ENCODE measurements around the gene ARHGAP12. TPM values are rescaled to one million over a fixed set of nuclear protein-coding genes. Genes with fewer than 3 reads are reported as not detected.
"Not testable (repeated sequence)": the region's sequence is repeated elsewhere in the genome, so short reads cannot be mapped to it uniquely, and the experiment has no call there.

Gene ARHGAP12
- total RNA-seq, 3 donors from 2014 or later = 40.0 to 102 (median 60.0) TPM

DNA sequence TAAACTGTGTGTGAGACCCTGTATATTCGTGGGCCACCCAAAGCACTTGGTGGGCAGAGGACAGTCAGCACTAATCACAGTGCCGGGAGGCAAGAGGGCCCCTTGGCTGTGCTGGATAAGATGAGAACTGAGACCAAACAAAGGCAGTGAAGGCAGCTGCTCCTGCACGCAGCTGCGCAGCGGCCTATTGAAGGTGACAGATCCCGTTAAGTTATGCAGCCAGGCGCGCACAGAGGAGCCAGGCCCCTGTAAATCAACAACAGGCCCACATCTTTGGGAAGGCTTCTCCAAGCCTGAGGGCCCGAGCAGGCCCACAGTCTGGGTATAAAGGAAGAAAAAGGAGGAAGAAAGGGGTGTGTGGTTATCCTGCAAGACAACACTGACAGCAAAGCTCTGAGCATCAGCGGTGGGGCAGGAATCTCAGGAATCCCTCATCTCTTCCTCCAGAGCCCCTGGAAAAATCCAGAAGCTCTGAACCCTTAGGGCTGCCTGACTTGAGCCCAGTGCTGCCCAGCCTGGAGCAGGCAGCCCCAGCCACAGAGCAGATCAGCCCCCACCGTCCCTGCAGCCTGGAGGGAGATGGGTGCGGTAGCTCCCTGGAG lies 154.2 kb downstream of the ARHGAP12 start:
- Histone ChIP-seq H3K4me1 (no peaks in the 10 kb centered on the region), H3K4me3 (no peak overlapping the region), H3K36me3 (no peaks in the 10 kb centered on the region), H3K9me3 (peaks cover 0 to 4% of the 10 kb centered on the region in 2 donors), H3K27ac (no peak overlapping the region), H3K27me3 (no peaks in the 10 kb centered on the region)
- no peak for DNase-seq (ENCODE audit: low spot score in 2 of 2)
- intact Hi-C loops (cut with DNase I; ENCODE audit: low total_unique reads) = no loop called here
- TF ChIP-seq, protein P1, sequence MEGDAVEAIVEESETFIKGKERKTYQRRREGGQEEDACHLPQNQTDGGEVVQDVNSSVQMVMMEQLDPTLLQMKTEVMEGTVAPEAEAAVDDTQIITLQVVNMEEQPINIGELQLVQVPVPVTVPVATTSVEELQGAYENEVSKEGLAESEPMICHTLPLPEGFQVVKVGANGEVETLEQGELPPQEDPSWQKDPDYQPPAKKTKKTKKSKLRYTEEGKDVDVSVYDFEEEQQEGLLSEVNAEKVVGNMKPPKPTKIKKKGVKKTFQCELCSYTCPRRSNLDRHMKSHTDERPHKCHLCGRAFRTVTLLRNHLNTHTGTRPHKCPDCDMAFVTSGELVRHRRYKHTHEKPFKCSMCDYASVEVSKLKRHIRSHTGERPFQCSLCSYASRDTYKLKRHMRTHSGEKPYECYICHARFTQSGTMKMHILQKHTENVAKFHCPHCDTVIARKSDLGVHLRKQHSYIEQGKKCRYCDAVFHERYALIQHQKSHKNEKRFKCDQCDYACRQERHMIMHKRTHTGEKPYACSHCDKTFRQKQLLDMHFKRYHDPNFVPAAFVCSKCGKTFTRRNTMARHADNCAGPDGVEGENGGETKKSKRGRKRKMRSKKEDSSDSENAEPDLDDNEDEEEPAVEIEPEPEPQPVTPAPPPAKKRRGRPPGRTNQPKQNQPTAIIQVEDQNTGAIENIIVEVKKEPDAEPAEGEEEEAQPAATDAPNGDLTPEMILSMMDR (IDR thresholded peaks at IDR 0.05) = no peak
- TF ChIP-seq POLR2A (IDR thresholded peaks at IDR 0.05) (no peak), POLR2AphosphoS5 (IDR thresholded peaks at IDR 0.05) (no peak)

DNA sequence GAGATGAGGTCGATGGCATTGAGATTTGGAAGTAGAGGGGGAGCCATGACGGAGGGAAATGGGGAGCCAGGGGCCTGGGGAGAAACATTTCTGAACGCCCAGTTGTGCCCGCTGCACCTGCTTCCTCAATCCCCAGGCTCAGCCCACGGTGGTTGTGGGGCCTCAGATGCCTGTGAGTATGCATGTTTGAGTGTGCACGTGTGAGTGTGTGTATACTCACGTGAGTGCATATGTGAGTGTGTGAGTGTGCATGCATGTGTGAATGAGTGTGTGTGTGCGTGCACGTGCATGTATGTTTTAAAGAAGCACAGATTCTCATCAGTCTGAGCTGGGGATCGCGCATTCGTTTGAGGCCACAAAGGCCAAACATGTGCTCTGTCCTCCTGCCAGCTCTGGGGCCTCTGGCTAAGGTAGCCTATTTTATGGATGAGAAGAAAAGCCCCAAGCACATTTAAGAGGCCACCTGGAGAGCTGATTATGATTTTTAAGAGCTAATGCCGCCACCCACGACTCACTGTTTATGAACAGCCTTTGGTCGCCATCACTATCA lies 154.8 kb downstream of the ARHGAP12 start:
- Histone ChIP-seq H3K36me3 (no peaks in the 10 kb centered on the region), H3K9me3 (peaks cover 0 to 4% of the 10 kb centered on the region in 2 donors), H3K27me3 (no peaks in the 10 kb centered on the region), H3K4me3 (no peak overlapping the region), H3K4me1 (no peaks in the 10 kb centered on the region), H3K27ac (no peak overlapping the region)
- TF ChIP-seq POLR2AphosphoS5 (IDR thresholded peaks at IDR 0.05) (no peak), POLR2A (IDR thresholded peaks at IDR 0.05) (no peak)
- TF ChIP-seq, protein P1 (IDR thresholded peaks at IDR 0.05) = no peak
- DNase-seq (ENCODE audit: low spot score in 2 of 2) = no peak
- intact Hi-C loops (cut with DNase I; ENCODE audit: low total_unique reads) = no loop called here

DNA sequence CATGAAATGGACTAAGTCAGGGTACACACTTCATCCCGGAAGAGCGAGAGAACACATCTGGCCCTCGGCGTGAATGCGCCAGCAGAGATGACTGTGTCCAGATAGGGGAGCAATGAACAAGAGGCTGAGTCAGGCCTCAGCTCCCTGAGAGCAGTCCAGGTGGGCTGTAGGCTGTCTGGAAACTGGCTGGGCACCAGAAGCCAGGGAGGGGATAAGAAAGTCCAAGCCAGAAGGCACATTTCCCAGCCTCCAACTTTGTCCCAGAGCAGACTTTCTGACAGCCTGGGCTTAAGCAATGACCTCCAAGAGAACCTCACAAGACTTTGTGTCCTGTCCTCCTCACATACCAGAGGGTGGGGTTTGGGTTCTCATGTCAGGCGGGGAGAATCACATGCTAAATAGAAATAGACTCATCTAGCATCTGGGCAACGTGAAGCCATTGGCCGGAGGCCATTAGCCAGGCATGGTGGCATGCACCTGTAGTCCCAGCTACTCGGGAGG lies 157.2 kb downstream of the ARHGAP12 start:
- intact Hi-C loops (cut with DNase I; ENCODE audit: low total_unique reads) = no loop called here
- H3K4me3 ChIP-seq = no peak overlapping the region
- H3K27me3 ChIP-seq = no peaks in the 10 kb centered on the region
- no peak for DNase-seq (ENCODE audit: low spot score in 2 of 2)
- TF ChIP-seq POLR2A (IDR thresholded peaks at IDR 0.05) = no peak
- H3K36me3 ChIP-seq = no peaks in the 10 kb centered on the region
- no peaks in the 10 kb centered on the region for H3K4me1 ChIP-seq
- peaks cover 0 to 4% of the 10 kb centered on the region in 2 donors for H3K9me3 ChIP-seq
- no peak overlapping the region for H3K27ac ChIP-seq

DNA sequence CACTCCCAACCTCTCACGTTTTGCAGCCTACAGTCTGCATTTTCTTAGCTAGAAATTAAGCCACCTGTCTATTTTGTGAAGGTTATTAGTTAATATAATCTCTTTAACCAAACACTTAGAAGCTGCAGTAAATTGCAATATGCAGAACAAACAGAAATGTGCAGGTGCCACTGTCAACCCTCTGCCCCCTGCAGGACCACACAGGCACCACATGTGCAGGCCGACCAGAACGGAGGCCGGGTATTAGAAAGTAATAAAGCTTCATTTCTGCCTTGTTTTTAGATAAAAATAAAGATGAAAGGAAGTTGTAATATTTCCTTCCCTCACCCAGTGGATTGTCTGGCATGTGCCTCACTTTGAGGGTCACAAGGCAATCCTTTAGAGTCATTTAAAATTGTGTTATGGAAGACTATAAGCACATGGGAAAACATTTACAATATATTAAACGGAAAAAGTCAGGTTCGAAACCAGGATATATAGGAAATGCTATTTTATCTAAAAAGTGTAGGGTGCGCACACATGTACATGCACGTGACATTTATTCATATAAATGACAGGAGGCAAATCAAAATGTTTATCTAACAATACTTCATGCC lies 158.2 kb downstream of the ARHGAP12 start:
- no peaks in the 10 kb centered on the region for H3K27me3 ChIP-seq
- no peak for DNase-seq (ENCODE audit: low spot score in 2 of 2)
- no peak overlapping the region for H3K27ac ChIP-seq
- H3K4me3 ChIP-seq = no peak overlapping the region
- H3K36me3 ChIP-seq = no peaks in the 10 kb centered on the region
- TF ChIP-seq, protein P1 (IDR thresholded peaks at IDR 0.05) = peak; percentile 53 to 70 (median 65)
- no peak for TF ChIP-seq POLR2A (IDR thresholded peaks at IDR 0.05)
- no peaks in the 10 kb centered on the region for H3K4me1 ChIP-seq
- H3K9me3 ChIP-seq = no peaks in the 10 kb centered on the region
- intact Hi-C loops (cut with DNase I; ENCODE audit: low total_unique reads) = no loop called here

DNA sequence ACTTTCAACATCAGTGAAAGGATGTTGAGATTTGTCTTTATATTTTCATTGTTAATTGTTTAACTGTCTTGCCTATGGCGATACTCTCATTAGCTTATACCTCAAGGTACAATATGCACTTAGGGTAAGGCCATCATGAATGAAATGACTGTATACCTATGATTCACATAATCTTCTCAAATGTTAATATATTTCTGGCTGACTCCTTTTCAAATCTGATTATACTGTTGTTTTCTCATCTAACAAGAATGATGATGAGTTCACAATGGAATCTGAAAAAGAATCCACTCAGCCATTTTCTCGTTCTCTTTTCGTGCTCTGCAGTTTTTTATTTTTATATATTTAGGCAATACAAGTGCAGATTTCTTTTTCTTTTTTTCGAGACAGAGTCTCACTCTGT lies 159.1 kb downstream of the ARHGAP12 start:
- Histone ChIP-seq H3K36me3 (no peaks in the 10 kb centered on the region), H3K27ac (no peak overlapping the region), H3K4me1 (no peaks in the 10 kb centered on the region), H3K4me3 (no peak overlapping the region), H3K9me3 (no peaks in the 10 kb centered on the region), H3K27me3 (no peaks in the 10 kb centered on the region)
- intact Hi-C loops (cut with DNase I; ENCODE audit: low total_unique reads) = no loop called here
- DNase-seq (ENCODE audit: low spot score in 2 of 2) = no peak
- TF ChIP-seq POLR2A (IDR thresholded peaks at IDR 0.05) = no peak
- no peak for TF ChIP-seq POLR2AphosphoS5 (IDR thresholded peaks at IDR 0.05)
- TF ChIP-seq, protein P1 (IDR thresholded peaks at IDR 0.05) = no peak

DNA sequence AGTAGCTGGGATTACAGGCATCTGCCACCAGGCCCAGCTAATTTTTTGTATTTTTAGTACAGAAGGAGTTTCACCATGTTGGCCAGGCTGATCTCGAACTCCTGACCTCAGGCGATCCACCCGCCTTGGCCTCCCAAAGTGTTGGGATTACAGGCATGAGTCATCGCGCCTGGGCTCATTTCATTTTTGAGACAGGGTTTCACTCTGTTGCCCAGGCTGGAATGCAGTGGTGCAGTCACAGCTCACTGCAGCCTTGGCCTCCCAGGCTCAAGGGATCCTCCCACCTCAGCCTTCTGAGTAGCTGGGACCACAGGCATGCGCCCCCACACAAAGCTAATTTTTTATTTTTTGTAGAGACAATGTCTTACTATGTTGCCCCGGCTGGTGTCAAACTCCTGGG lies 159.7 kb downstream of the ARHGAP12 start:
- H3K4me1 ChIP-seq; H3K36me3 ChIP-seq; intact Hi-C loops (cut with DNase I; ENCODE audit: low total_unique reads); H3K27me3 ChIP-seq; DNase-seq (ENCODE audit: low spot score in 2 of 2); H3K4me3 ChIP-seq; H3K9me3 ChIP-seq; H3K27ac ChIP-seq: not testable (repeated sequence)
